Measurements from ENCODE around the gene STMN3.

Gene STMN3

DNA sequence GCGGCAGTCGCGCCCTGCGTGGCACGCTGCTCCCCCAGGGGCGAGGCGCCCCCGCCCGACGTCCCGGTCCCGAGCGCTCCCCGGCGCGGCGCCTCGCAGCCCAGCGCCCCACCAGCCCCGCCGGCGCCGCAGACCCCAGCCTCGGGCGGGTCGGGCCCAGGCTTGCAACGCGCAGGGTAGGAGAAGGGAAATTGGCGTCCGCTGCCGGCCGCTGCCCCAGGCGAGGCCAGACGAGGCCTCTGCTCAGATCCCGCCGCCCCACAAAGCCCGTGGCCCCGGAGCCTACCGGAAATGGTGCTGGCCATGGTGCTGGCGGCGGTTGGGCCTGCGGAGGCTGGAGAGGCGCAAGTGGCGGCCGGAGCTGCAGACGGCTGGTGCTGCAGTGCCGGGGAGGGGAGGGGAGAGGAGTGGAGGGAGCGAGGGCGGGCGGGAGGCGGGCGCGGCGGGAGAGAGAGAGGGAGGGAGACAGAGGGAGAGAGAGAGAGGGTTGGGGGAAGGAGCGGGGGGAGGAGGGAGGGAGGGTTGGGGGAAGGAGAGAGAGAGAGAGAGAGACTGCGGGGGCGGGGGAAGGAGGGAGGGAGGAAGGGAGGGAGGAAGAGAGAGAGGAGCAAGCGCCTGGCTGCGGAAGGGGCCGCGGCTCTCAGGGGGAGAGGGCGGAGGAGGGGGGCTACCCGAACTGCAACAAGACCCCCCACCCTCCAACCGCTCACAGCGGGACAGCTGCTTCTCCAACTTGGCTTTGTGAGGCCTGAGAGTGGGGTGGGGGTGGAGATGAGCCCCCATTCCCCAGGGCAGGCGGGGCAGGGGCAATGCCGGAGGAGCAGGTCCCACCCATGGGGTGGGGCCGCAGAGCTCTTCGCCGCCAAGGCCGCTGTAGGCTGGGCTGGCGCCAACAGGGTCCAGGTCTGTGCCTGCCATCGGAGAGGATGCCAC is at the start of gene STMN3 (continued):
- TF ChIP-seq ZXDB (tag by site-specific recombination; IDR thresholded peaks at IDR 0.05), result peak; percentile 70; the same call in 1 of the 2 replicates
- TF ChIP-seq, protein P1, sequence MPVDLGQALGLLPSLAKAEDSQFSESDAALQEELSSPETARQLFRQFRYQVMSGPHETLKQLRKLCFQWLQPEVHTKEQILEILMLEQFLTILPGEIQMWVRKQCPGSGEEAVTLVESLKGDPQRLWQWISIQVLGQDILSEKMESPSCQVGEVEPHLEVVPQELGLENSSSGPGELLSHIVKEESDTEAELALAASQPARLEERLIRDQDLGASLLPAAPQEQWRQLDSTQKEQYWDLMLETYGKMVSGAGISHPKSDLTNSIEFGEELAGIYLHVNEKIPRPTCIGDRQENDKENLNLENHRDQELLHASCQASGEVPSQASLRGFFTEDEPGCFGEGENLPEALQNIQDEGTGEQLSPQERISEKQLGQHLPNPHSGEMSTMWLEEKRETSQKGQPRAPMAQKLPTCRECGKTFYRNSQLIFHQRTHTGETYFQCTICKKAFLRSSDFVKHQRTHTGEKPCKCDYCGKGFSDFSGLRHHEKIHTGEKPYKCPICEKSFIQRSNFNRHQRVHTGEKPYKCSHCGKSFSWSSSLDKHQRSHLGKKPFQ (tag by site-specific recombination; IDR thresholded peaks at IDR 0.05), result no peak
- TF ChIP-seq, protein P2, sequence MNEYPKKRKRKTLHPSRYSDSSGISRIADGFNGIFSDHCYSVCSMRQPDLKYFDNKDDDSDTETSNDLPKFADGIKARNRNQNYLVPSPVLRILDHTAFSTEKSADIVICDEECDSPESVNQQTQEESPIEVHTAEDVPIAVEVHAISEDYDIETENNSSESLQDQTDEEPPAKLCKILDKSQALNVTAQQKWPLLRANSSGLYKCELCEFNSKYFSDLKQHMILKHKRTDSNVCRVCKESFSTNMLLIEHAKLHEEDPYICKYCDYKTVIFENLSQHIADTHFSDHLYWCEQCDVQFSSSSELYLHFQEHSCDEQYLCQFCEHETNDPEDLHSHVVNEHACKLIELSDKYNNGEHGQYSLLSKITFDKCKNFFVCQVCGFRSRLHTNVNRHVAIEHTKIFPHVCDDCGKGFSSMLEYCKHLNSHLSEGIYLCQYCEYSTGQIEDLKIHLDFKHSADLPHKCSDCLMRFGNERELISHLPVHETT (tag by site-specific recombination; IDR thresholded peaks at IDR 0.05), result no peak
- no peak for TF ChIP-seq ZNF174 (tag by site-specific recombination; IDR thresholded peaks at IDR 0.05)
- no peak for TF ChIP-seq ZNF324 (tag by site-specific recombination; IDR thresholded peaks at IDR 0.05)
- TF ChIP-seq, protein P3, sequence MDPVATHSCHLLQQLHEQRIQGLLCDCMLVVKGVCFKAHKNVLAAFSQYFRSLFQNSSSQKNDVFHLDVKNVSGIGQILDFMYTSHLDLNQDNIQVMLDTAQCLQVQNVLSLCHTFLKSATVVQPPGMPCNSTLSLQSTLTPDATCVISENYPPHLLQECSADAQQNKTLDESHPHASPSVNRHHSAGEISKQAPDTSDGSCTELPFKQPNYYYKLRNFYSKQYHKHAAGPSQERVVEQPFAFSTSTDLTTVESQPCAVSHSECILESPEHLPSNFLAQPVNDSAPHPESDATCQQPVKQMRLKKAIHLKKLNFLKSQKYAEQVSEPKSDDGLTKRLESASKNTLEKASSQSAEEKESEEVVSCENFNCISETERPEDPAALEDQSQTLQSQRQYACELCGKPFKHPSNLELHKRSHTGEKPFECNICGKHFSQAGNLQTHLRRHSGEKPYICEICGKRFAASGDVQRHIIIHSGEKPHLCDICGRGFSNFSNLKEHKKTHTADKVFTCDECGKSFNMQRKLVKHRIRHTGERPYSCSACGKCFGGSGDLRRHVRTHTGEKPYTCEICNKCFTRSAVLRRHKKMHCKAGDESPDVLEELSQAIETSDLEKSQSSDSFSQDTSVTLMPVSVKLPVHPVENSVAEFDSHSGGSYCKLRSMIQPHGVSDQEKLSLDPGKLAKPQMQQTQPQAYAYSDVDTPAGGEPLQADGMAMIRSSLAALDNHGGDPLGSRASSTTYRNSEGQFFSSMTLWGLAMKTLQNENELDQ (tag by site-specific recombination; IDR thresholded peaks at IDR 0.05; ENCODE audit: low read depth), result no peak
- TF ChIP-seq ZNF274 (IDR thresholded peaks at IDR 0.05; ENCODE audit: low read length), result no peak
- TF ChIP-seq ZNF274 (tag by site-specific recombination; IDR thresholded peaks at IDR 0.05; ENCODE audit: borderline replicate concordance), result no peak
- TF ChIP-seq ZNF747 (tag by site-specific recombination; IDR thresholded peaks at IDR 0.05), result no peak
- TF ChIP-seq, protein P4, sequence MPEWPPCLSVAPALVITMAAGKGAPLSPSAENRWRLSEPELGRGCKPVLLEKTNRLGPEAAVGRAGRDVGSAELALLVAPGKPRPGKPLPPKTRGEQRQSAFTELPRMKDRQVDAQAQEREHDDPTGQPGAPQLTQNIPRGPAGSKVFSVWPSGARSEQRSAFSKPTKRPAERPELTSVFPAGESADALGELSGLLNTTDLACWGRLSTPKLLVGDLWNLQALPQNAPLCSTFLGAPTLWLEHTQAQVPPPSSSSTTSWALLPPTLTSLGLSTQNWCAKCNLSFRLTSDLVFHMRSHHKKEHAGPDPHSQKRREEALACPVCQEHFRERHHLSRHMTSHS (tag by site-specific recombination; IDR thresholded peaks at IDR 0.05), result no peak
- TF ChIP-seq ZNF433 (tag by site-specific recombination; IDR thresholded peaks at IDR 0.05; ENCODE audit: low read depth), result no peak
- TF ChIP-seq ZNF214 (tag by site-specific recombination; IDR thresholded peaks at IDR 0.05; ENCODE audit: borderline replicate concordance), result no peak
- no peak for TF ChIP-seq GFI1B (tag by site-specific recombination; IDR thresholded peaks at IDR 0.05)
- no peak for TF ChIP-seq ZNF626 (tag by site-specific recombination; IDR thresholded peaks at IDR 0.05)
- no peak for TF ChIP-seq ZNF585B (tag by site-specific recombination; IDR thresholded peaks at IDR 0.05)
- peak; percentile 80 for TF ChIP-seq KLF16 (tag by site-specific recombination; IDR thresholded peaks at IDR 0.05)
- no peak for TF ChIP-seq ZNF426 (tag by site-specific recombination; IDR thresholded peaks at IDR 0.05)
- no peak for TF ChIP-seq TRIM28 (IDR thresholded peaks at IDR 0.05; ENCODE audit: borderline replicate concordance, low read length)
- TF ChIP-seq, protein P5, sequence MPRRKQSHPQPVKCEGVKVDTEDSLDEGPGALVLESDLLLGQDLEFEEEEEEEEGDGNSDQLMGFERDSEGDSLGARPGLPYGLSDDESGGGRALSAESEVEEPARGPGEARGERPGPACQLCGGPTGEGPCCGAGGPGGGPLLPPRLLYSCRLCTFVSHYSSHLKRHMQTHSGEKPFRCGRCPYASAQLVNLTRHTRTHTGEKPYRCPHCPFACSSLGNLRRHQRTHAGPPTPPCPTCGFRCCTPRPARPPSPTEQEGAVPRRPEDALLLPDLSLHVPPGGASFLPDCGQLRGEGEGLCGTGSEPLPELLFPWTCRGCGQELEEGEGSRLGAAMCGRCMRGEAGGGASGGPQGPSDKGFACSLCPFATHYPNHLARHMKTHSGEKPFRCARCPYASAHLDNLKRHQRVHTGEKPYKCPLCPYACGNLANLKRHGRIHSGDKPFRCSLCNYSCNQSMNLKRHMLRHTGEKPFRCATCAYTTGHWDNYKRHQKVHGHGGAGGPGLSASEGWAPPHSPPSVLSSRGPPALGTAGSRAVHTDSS (tag by site-specific recombination; IDR thresholded peaks at IDR 0.05), result peak; percentile 77
- no peak for TF ChIP-seq ZNF707 (tag by site-specific recombination; IDR thresholded peaks at IDR 0.05)
- TF ChIP-seq, protein P6, sequence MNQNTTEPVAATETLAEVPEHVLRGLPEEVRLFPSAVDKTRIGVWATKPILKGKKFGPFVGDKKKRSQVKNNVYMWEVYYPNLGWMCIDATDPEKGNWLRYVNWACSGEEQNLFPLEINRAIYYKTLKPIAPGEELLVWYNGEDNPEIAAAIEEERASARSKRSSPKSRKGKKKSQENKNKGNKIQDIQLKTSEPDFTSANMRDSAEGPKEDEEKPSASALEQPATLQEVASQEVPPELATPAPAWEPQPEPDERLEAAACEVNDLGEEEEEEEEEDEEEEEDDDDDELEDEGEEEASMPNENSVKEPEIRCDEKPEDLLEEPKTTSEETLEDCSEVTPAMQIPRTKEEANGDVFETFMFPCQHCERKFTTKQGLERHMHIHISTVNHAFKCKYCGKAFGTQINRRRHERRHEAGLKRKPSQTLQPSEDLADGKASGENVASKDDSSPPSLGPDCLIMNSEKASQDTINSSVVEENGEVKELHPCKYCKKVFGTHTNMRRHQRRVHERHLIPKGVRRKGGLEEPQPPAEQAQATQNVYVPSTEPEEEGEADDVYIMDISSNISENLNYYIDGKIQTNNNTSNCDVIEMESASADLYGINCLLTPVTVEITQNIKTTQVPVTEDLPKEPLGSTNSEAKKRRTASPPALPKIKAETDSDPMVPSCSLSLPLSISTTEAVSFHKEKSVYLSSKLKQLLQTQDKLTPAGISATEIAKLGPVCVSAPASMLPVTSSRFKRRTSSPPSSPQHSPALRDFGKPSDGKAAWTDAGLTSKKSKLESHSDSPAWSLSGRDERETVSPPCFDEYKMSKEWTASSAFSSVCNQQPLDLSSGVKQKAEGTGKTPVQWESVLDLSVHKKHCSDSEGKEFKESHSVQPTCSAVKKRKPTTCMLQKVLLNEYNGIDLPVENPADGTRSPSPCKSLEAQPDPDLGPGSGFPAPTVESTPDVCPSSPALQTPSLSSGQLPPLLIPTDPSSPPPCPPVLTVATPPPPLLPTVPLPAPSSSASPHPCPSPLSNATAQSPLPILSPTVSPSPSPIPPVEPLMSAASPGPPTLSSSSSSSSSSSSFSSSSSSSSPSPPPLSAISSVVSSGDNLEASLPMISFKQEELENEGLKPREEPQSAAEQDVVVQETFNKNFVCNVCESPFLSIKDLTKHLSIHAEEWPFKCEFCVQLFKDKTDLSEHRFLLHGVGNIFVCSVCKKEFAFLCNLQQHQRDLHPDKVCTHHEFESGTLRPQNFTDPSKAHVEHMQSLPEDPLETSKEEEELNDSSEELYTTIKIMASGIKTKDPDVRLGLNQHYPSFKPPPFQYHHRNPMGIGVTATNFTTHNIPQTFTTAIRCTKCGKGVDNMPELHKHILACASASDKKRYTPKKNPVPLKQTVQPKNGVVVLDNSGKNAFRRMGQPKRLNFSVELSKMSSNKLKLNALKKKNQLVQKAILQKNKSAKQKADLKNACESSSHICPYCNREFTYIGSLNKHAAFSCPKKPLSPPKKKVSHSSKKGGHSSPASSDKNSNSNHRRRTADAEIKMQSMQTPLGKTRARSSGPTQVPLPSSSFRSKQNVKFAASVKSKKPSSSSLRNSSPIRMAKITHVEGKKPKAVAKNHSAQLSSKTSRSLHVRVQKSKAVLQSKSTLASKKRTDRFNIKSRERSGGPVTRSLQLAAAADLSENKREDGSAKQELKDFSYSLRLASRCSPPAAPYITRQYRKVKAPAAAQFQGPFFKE (tag by site-specific recombination; IDR thresholded peaks at IDR 0.05; ENCODE audit: borderline replicate concordance), result no peak
- TF ChIP-seq ZSCAN30 (tag by site-specific recombination; IDR thresholded peaks at IDR 0.05), result peak; percentile 79
- peak; percentile 96 for TF ChIP-seq KLF1 (tag by site-specific recombination; IDR thresholded peaks at IDR 0.05)
- TF ChIP-seq ZNF292 (tag by site-specific recombination; IDR thresholded peaks at IDR 0.05; ENCODE audit: borderline replicate concordance, low read depth), result no peak
- TF ChIP-seq ZNF621 (tag by site-specific recombination; IDR thresholded peaks at IDR 0.05), result no peak
- TF ChIP-seq ZNF24 (tag by site-specific recombination; IDR thresholded peaks at IDR 0.05), result peak; percentile 61; the same call in 1 of the 2 replicates

Data from HEK293 (cell line).